Ovary (tissue), 3 donors: Measurements from ENCODE around the gene RAB6B.

Source experiments
- EP300 ChIP-seq: sonication (generic); formaldehyde crosslinking; IDR thresholded peaks from one replicate; pipeline ENCODE4 v1.6.1; 2017; ENCODE audit warnings: antibody characterized with exemption
- POLR2A ChIP-seq: fragments of 450-650 bp; IDR thresholded peaks from one replicate; pipeline ENCODE4 v1.6.1; 2017; ENCODE audit warnings: antibody characterized with exemption, mild to moderate bottlenecking, moderate library complexity
- TF ChIP-seq, protein P1 (sequence below), 3 donors: fragments of 450-650 bp in 2 of 3; fragments of 200-600 bp in 1 of 3; IDR thresholded peaks; one replicate each; pipeline versions ENCODE4 v1.5.1 to v1.8.0; 2016 to 2022; ENCODE audit warnings: antibody characterized with exemption in 3 of 3, mild to moderate bottlenecking in 1 of 3
- donor health status: DM: no; HTN: no; CAD: no.

DNA sequence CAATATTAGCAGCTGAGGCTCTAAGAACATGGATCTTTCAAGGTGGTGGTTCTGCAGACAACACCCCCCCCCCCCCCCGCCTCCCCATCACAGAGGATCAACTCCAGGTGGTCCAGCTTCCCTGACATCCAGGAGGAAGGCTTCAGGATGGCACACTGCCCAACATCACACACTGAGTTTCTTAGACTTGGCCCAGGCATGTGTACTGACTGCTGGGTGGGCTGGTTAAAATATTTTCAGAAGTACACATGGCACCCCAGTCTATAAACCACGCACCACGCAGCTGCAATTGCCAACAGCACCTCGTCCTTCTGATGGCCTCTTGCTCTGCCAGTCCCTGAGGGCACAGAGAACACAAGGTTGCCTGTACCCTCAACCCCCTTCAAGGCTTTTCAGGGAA lies 68.0 kb downstream of the RAB6B start:
- TF ChIP-seq, protein P1, sequence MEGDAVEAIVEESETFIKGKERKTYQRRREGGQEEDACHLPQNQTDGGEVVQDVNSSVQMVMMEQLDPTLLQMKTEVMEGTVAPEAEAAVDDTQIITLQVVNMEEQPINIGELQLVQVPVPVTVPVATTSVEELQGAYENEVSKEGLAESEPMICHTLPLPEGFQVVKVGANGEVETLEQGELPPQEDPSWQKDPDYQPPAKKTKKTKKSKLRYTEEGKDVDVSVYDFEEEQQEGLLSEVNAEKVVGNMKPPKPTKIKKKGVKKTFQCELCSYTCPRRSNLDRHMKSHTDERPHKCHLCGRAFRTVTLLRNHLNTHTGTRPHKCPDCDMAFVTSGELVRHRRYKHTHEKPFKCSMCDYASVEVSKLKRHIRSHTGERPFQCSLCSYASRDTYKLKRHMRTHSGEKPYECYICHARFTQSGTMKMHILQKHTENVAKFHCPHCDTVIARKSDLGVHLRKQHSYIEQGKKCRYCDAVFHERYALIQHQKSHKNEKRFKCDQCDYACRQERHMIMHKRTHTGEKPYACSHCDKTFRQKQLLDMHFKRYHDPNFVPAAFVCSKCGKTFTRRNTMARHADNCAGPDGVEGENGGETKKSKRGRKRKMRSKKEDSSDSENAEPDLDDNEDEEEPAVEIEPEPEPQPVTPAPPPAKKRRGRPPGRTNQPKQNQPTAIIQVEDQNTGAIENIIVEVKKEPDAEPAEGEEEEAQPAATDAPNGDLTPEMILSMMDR (IDR thresholded peaks at IDR 0.05) = no peak
- TF ChIP-seq EP300 = no peak
- TF ChIP-seq POLR2A = no peak
